ENCODE data around the gene SPOCK2. TPM values are rescaled to one million over a fixed set of nuclear protein-coding genes. Genes with fewer than 3 reads are reported as not detected.

Gene SPOCK2
- total and polyA plus RNA-seq, 2 donors (not counting 3 experiments of a cell fraction or from before 2014, with no cell fraction given): 0.40 to 1.1 TPM

GRCh38 chr10:72085166-72085565 lies 3.2 kb downstream of the SPOCK2 start:
- CTCF ChIA-PET: interaction anchor here (1.7 kb wide), 1 partner anchor 37 kb away, joined by 7 read pairs; no protein-coding TSS in a partner anchor
- DNase-seq (ENCODE audit: low read depth, low spot score): no peak

More at GRCh38 chr10:72085166-72085565, 3.2 kb downstream of the SPOCK2 start:
- TF ChIP-seq POLR2AphosphoS5 (IDR thresholded peaks at IDR 0.05; ENCODE audit: insufficient read depth, low read depth, low read length) (no peak), CTCF (IDR thresholded peaks at IDR 0.05; ENCODE audit: extremely low read depth in 1 of 2, insufficient read depth in 1 of 2, low read depth in 1 of 2, low read length in 2 of 2) (no peak), JUN (IDR thresholded peaks at IDR 0.05; ENCODE audit: borderline replicate concordance, insufficient read depth, insufficient read length, low read depth) (no peak), MAX (IDR thresholded peaks at IDR 0.05; ENCODE audit: insufficient read depth, insufficient read length) (no peak), GATA2 (IDR thresholded peaks at IDR 0.05; ENCODE audit: insufficient read depth, insufficient read length, low read depth, low read length) (no peak), POLR2A (IDR thresholded peaks at IDR 0.05; ENCODE audit: low read depth, low read length) (no peak), MYC (IDR thresholded peaks at IDR 0.05; ENCODE audit: low read depth, low read length) (no peak), FOS (IDR thresholded peaks at IDR 0.05; ENCODE audit: borderline replicate concordance, insufficient read depth, low read length) (no peak), EZH2 (IDR thresholded peaks at IDR 0.05; ENCODE audit: borderline replicate concordance, low read depth, low read length, severe bottlenecking) (no peak)
- H3K36me3 ChIP-seq (ENCODE audit: control insufficient read depth in 2 of 2, extremely low read depth in 1 of 2, insufficient read depth in 2 of 2, low read length in 2 of 2): no peaks in the 10 kb centered on the region
- intact Hi-C loops (cut with micrococcal nuclease): no loop called here
- POLR2A ChIA-PET: no interaction called here
- H3K4me2 ChIP-seq (ENCODE audit: insufficient read depth, low read length): no peak overlapping the region
- no peak overlapping the region for H3K4me3 ChIP-seq (replicated peaks in 1 of 3; ENCODE audit: insufficient read depth in 1 of 3, low read depth in 1 of 3, low read length in 3 of 3)
- H3K9me3 ChIP-seq (replicated peaks; ENCODE audit: control insufficient read depth, insufficient read depth, low read length): no peaks in the 10 kb centered on the region
- no peak overlapping the region for H3K9ac ChIP-seq (replicated peaks; ENCODE audit: extremely low read depth, insufficient read depth, low read length)
- no peak for FAIRE-seq
- dilution Hi-C loops (cut with MboI; ENCODE audit: extremely low pct_ligation_motif_present, low sequenced_read_pairs): no loop called here
- H4K20me1 ChIP-seq (replicated peaks; ENCODE audit: control insufficient read depth, extremely low read depth, insufficient read depth, low read length): no peaks in the 10 kb centered on the region
- H3K27me3 ChIP-seq (ENCODE audit: control insufficient read depth in 2 of 2, insufficient read depth in 2 of 2, low read length in 2 of 2): peaks cover 19 to 25% of the 10 kb centered on the region in 2 experiments
- H3K27ac ChIP-seq (ENCODE audit: insufficient read depth, low read depth, low read length): no peak overlapping the region
- H3K9me1 ChIP-seq (replicated peaks; ENCODE audit: control insufficient read depth, extremely low read depth, insufficient read depth, low read length): no peaks in the 10 kb centered on the region
- no peak overlapping the region for H2AFZ ChIP-seq (ENCODE audit: low read depth, low read length)
- H3K4me1 ChIP-seq (ENCODE audit: control insufficient read depth, extremely low read depth, insufficient read depth, low read length): peaks cover 9% of the 10 kb centered on the region
- BruUV-seq (replicated peaks): no TSS peak
- H3K79me2 ChIP-seq (ENCODE audit: control insufficient read depth, insufficient read depth, low read length): no peaks in the 10 kb centered on the region
